MM.1S (cell line): ENCODE results near the gene ANKRD2.
A peak's percentile ranks its signal among the peaks of the same experiment; 100 is the strongest.

Source experiments
- DNase-seq: peaks from one replicate; pipeline ENCODE4 v3.0.0-alpha.2; 2015
- H2AFZ ChIP-seq: fragments of 300-600 bp; sonication (generic); 2 replicates; pipeline ENCODE4 v1.6.0; 2016; ENCODE audit warnings: antibody characterized with exemption, low read length
- H3F3A ChIP-seq: fragments of 300-600 bp; sonication (generic); 2 replicates; pipeline ENCODE4 v1.6.1; 2016; ENCODE audit warnings: mild to moderate bottlenecking, antibody characterized with exemption, low read length, moderate library complexity, mixed read lengths; ENCODE audit not compliant: insufficient read depth
- H3K27ac ChIP-seq: fragments of 300-600 bp; sonication (generic); 2 replicates; pipeline ENCODE4 v1.5.1; 2016; ENCODE audit warnings: mild to moderate bottlenecking, low read length
- H3K27me3 ChIP-seq: fragments of 300-600 bp; sonication (generic); replicated peaks from 2 replicates; pipeline ENCODE4 v1.6.0; 2016; ENCODE audit warnings: low read length; ENCODE audit not compliant: insufficient read depth
- H3K36me3 ChIP-seq: fragments of 300-600 bp; sonication (generic); replicated peaks from 2 replicates; pipeline ENCODE4 v1.6.1; 2016; ENCODE audit warnings: mild to moderate bottlenecking, low read length, mixed read lengths; ENCODE audit not compliant: insufficient read depth
- H3K4me1 ChIP-seq: fragments of 300-600 bp; sonication (generic); 2 replicates; pipeline ENCODE4 v1.6.1; 2016; ENCODE audit warnings: low read length, mixed read lengths
- H3K4me2 ChIP-seq: fragments of 300-600 bp; sonication (generic); 2 replicates; pipeline ENCODE4 v1.6.0; 2016; ENCODE audit warnings: low read depth, low read length
- H3K4me3 ChIP-seq: fragments of 300-600 bp; sonication (generic); 2 replicates; pipeline ENCODE4 v1.5.1; 2016; ENCODE audit warnings: low read length, mixed read lengths
- H3K79me2 ChIP-seq: fragments of 300-600 bp; sonication (generic); 2 replicates; pipeline ENCODE4 v1.6.1; 2016; ENCODE audit warnings: mixed run types, low read length, mixed read lengths
- H3K9ac ChIP-seq: fragments of 300-600 bp; sonication (generic); 2 replicates; pipeline ENCODE4 v1.6.1; 2016; ENCODE audit warnings: low read length, mixed read lengths
- H3K9me2 ChIP-seq: fragments of 300-600 bp; sonication (generic); replicated peaks from 2 replicates; pipeline ENCODE4 v1.6.1; 2016; ENCODE audit warnings: mild to moderate bottlenecking, low read length, mixed read lengths; ENCODE audit not compliant: insufficient read depth
- H3K9me3 ChIP-seq: fragments of 300-600 bp; sonication (generic); replicated peaks from 2 replicates; pipeline ENCODE4 v1.6.1; 2016; ENCODE audit warnings: mild to moderate bottlenecking, low read length, mixed read lengths; ENCODE audit not compliant: insufficient read depth
- H4K20me1 ChIP-seq: fragments of 300-600 bp; sonication (generic); 2 replicates; pipeline ENCODE4 v1.6.1; 2016; ENCODE audit warnings: mild to moderate bottlenecking, low read length, moderate library complexity, mixed read lengths; ENCODE audit not compliant: insufficient read depth
- EZH2 ChIP-seq: fragments of 300-600 bp; sonication (generic); optimal IDR thresholded peaks from 2 replicates; pipeline ENCODE3; 2017; ENCODE audit warnings: low read depth, mild to moderate bottlenecking, antibody characterized with exemption, low read length, mixed read lengths
- EZH2phosphoT487 ChIP-seq: fragments of 300-600 bp; sonication (generic); IDR thresholded peaks from 2 replicates; pipeline ENCODE4 v1.6.1; 2018; ENCODE audit warnings: antibody characterized with exemption, low read length
- TF ChIP-seq, protein P1 (sequence below): fragments of 300-600 bp; sonication (generic); IDR thresholded peaks from 2 replicates; pipeline ENCODE4 v1.5.1; 2016; ENCODE audit warnings: antibody characterized with exemption, low read length, mixed read lengths

ANKRD2 gene, protein sequence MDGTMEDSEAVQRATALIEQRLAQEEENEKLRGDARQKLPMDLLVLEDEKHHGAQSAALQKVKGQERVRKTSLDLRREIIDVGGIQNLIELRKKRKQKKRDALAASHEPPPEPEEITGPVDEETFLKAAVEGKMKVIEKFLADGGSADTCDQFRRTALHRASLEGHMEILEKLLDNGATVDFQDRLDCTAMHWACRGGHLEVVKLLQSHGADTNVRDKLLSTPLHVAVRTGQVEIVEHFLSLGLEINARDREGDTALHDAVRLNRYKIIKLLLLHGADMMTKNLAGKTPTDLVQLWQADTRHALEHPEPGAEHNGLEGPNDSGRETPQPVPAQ

DNA sequence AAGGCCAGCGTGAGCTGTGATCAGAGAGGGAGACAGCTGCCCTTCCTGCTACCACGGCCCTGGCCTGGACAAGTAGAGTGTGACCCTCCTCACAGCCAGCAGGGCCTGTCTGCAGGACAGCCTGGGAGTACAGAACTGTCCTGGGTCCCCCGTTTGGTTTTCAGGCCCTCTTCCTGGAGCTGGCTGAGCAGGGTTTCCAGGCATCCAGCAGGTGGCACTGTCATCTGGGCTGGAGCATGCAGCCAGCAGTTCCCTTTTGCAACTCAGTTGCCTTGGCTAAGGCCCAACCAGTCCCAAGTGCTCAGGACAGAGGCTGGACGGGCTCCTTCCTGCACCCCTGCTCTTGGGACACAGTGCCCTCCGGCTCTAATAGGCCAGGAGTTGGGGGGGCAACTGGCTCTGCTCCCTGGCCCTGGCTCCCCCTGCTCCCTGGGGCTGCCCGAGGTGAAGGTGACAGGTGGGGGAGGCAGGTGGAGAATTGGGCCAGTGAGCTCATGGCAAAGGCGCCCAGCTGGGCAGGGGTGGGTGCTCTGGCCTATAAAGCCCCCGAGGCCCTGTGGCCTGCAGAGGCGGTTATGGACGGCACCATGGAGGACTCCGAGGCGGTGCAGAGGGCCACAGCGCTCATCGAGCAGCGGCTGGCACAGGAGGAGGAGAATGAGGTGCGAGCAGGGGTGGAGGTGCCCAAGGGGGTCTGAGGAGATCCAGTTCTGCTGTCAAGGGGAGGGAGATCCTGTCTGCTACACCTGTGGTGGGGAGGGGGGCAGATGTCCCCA lies at the start of gene ANKRD2:
Gene ANKRD2, plus strand, starts transcription at position 566 of the 776 bp plus-strand sequence. Its CDS starts 10 bp downstream, at position 576.
- no peak within 1 kb of the TSS for H3K4me3 ChIP-seq
- peak; percentile 64 for DNase-seq
- no peak within 1 kb of the TSS for H3K4me2 ChIP-seq
- H3K9me3 ChIP-seq = no peaks in the 10 kb centered on the region
- TF ChIP-seq, protein P1, sequence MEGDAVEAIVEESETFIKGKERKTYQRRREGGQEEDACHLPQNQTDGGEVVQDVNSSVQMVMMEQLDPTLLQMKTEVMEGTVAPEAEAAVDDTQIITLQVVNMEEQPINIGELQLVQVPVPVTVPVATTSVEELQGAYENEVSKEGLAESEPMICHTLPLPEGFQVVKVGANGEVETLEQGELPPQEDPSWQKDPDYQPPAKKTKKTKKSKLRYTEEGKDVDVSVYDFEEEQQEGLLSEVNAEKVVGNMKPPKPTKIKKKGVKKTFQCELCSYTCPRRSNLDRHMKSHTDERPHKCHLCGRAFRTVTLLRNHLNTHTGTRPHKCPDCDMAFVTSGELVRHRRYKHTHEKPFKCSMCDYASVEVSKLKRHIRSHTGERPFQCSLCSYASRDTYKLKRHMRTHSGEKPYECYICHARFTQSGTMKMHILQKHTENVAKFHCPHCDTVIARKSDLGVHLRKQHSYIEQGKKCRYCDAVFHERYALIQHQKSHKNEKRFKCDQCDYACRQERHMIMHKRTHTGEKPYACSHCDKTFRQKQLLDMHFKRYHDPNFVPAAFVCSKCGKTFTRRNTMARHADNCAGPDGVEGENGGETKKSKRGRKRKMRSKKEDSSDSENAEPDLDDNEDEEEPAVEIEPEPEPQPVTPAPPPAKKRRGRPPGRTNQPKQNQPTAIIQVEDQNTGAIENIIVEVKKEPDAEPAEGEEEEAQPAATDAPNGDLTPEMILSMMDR = peak; percentile 79
- TF ChIP-seq EZH2phosphoT487 (no peak), EZH2 (no peak)
- H2AFZ ChIP-seq = no peak within 1 kb of the TSS; the same call in 1 of the 2 replicates
- no peak within 1 kb of the TSS for H3K27ac ChIP-seq
- H3K9ac ChIP-seq = no peak within 1 kb of the TSS
- H3K9me2 ChIP-seq = no peaks in the 10 kb centered on the region
- H3K4me1 ChIP-seq = no peaks in the 10 kb centered on the region
- no peaks in the 10 kb centered on the region for H4K20me1 ChIP-seq
- H3K36me3 ChIP-seq = no peaks in the 10 kb centered on the region
- no peaks in the 10 kb centered on the region for H3K79me2 ChIP-seq
- no peaks in the 10 kb centered on the region for H3K27me3 ChIP-seq
- no peaks in the 10 kb centered on the region for H3F3A ChIP-seq

DNA sequence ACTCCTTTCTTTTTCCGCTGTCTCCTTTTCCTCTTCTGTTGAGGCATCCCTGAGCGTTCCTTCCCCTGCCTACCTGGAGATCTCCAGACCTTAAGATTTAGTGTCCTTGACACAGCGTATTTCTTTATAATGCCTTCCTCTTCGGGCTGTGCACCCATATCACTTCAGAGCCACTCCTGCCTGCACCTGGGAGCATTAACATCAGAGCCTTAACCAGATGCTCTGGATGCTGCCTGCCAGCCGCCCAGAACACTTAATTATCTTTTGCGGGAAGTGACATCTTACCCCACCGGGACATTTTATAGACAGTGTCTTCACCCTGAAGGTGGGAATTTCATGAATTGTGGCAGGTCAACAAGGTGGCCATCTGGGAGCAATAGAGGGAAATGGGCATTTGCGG lies 49.6 kb upstream of the ANKRD2 start:
- Histone ChIP-seq H3K9me2 (no peaks in the 10 kb centered on the region), H3K27me3 (no peaks in the 10 kb centered on the region), H3K4me1 (no peaks in the 10 kb centered on the region), H3K4me3 (no peak overlapping the region), H2AFZ (no peak overlapping the region), H3K27ac (no peak overlapping the region), H3K9ac (no peak overlapping the region), H3F3A (no peaks in the 10 kb centered on the region), H4K20me1 (no peaks in the 10 kb centered on the region), H3K9me3 (no peaks in the 10 kb centered on the region), H3K36me3 (no peaks in the 10 kb centered on the region), H3K79me2 (no peaks in the 10 kb centered on the region), H3K4me2 (no peak overlapping the region)
- no peak for TF ChIP-seq EZH2phosphoT487
- TF ChIP-seq, protein P1 = no peak
- no peak for TF ChIP-seq EZH2
- no peak for DNase-seq

DNA sequence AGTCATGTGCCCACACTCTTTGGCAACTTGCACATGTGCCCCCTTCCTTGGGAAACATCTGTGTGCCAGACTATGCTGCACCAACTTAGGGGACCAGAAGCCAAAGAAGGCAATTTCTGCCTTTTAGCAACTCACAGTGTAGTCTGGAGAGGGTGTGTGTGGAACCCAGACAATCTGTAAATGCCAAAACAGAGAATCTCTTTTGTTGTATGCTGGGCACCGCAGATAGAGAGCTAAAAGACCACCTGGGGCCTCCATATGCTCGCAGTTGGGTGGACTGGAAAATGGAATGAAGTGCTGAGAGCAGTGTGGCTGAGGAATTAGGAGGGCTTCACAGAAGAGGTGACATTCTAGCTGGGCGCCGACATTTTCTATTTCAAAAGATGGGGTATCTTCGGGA lies 47.5 kb upstream of the ANKRD2 start:
- Histone ChIP-seq H3F3A (no peaks in the 10 kb centered on the region), H3K9ac (no peak overlapping the region), H3K9me3 (no peaks in the 10 kb centered on the region), H3K4me3 (no peak overlapping the region), H3K36me3 (no peaks in the 10 kb centered on the region), H3K27ac (no peak overlapping the region), H2AFZ (no peak overlapping the region), H4K20me1 (no peaks in the 10 kb centered on the region), H3K27me3 (no peaks in the 10 kb centered on the region), H3K9me2 (no peaks in the 10 kb centered on the region), H3K4me1 (no peaks in the 10 kb centered on the region), H3K4me2 (no peak overlapping the region), H3K79me2 (no peaks in the 10 kb centered on the region)
- TF ChIP-seq, protein P1 = no peak
- no peak for TF ChIP-seq EZH2
- no peak for TF ChIP-seq EZH2phosphoT487
- DNase-seq = no peak
